Measurements from ENCODE around the gene CNTN1.

DNA sequence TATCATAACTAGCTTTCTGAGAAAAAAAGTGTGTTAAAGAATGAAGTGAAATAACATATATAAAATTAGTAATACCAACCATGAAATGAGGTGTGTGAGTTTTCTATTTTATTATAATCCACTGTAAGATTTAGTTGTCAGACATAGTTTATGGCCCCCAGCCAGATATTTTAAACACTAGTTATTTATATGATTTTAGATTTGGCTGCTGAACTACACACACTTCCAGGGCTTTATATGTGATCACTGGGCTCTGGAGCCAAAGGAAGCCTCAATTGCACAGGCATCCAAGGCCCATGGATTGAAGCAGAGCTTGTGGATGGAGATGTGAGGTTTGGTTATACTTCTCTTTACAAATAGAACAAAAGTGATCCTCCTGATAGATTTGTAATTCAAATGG lies 48.7 kb upstream of the CNTN1 start:
- no peak for TF ChIP-seq POLR2A (IDR thresholded peaks at IDR 0.05)
- TF ChIP-seq, protein P1, sequence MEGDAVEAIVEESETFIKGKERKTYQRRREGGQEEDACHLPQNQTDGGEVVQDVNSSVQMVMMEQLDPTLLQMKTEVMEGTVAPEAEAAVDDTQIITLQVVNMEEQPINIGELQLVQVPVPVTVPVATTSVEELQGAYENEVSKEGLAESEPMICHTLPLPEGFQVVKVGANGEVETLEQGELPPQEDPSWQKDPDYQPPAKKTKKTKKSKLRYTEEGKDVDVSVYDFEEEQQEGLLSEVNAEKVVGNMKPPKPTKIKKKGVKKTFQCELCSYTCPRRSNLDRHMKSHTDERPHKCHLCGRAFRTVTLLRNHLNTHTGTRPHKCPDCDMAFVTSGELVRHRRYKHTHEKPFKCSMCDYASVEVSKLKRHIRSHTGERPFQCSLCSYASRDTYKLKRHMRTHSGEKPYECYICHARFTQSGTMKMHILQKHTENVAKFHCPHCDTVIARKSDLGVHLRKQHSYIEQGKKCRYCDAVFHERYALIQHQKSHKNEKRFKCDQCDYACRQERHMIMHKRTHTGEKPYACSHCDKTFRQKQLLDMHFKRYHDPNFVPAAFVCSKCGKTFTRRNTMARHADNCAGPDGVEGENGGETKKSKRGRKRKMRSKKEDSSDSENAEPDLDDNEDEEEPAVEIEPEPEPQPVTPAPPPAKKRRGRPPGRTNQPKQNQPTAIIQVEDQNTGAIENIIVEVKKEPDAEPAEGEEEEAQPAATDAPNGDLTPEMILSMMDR (IDR thresholded peaks at IDR 0.05 in 4 of 5, conservative IDR thresholded peaks at IDR 0.05 in 1 of 5): no peak

Measured in gastrocnemius medialis (tissue), 4 donors.